ENCODE data around the gene PRKN.
"Not testable (repeated sequence)": the region's sequence is repeated elsewhere in the genome, so short reads cannot be mapped to it uniquely, and the experiment has no call there.

Gene PRKN

DNA sequence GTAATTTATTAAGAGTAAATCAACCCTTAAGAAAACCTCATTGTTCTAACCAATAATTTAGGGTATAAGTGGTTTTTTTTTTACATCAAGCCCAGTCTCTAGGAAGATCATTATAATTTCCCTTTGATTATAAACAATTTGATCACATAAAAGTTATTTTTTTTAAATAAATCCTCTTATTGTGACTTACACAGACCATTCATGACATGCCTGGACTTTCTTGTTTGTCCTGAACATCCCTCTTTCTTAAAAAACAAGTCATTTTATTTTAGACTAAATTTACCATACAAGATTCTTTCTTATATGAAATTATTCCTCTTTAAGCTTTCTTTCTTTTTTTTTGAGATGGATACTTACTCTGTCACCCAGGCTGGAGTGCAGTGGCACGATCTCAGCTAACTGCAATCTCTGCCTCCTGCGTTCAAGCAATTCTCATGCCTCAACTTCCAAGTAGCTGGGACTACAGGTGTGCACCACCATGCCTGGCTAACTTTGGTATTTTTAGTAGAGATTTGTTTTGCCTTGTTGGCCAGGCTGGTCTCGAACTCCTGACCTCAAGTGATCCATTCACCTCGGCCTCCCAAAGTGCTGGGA, 1400.1 kb downstream of the PRKN start:
- no peak for DNase-seq (ENCODE audit: low spot score)
- in situ Hi-C loops (cut with MboI; ENCODE audit: low pct_unique_long_range_greater_than_20kb, low sequenced_read_pairs, unreplicated experiment): no loop called here
- TF ChIP-seq, protein P1, sequence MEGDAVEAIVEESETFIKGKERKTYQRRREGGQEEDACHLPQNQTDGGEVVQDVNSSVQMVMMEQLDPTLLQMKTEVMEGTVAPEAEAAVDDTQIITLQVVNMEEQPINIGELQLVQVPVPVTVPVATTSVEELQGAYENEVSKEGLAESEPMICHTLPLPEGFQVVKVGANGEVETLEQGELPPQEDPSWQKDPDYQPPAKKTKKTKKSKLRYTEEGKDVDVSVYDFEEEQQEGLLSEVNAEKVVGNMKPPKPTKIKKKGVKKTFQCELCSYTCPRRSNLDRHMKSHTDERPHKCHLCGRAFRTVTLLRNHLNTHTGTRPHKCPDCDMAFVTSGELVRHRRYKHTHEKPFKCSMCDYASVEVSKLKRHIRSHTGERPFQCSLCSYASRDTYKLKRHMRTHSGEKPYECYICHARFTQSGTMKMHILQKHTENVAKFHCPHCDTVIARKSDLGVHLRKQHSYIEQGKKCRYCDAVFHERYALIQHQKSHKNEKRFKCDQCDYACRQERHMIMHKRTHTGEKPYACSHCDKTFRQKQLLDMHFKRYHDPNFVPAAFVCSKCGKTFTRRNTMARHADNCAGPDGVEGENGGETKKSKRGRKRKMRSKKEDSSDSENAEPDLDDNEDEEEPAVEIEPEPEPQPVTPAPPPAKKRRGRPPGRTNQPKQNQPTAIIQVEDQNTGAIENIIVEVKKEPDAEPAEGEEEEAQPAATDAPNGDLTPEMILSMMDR (IDR thresholded peaks at IDR 0.05; ENCODE audit: extremely low read depth, insufficient read depth, missing control alignments): no peak

DNA sequence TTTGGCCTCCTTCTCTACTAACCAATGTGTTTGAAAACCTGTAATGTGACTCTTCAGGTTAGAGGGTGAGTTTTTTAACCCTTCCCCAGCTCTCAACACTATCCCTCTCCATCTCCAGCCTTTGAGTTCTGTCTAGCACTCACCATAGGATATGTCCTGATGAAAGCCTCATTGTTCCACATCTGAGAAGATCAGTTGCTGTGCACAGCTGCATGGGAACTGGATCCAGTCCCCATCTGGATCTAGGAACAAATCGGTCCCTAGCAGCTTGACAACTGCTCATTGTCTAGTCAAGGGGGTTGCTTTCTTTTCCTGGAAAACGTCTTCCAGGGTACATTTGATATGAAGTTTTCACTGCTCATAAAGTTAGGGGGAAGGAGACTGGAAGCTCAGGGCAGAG, 1408.3 kb downstream of the PRKN start:
- TF ChIP-seq, protein P1 (IDR thresholded peaks at IDR 0.05; ENCODE audit: extremely low read depth, insufficient read depth, missing control alignments): no peak
- in situ Hi-C loops (cut with MboI; ENCODE audit: low pct_unique_long_range_greater_than_20kb, low sequenced_read_pairs, unreplicated experiment): no loop called here
- DNase-seq (ENCODE audit: low spot score): no peak

DNA sequence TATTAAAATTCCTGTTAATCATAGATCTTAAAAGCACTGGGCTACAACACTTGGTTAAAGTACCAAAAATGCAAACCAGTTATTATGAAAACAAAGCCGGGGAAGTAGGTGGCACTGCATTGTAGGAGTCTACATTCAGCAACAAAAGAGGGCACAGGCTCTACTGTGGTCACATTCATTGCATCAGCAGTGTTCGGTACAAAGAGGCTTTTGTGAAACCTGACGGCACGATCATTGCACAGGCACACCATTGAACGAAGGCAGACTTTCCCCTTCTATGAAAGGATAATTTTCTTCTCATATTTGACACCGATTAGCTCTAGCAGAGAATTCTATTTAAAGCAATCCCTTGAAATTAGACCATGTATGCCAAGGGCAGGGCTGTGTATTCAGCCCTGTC, 1409.1 kb downstream of the PRKN start:
- TF ChIP-seq, protein P1 (IDR thresholded peaks at IDR 0.05; ENCODE audit: extremely low read depth, insufficient read depth, missing control alignments): no peak
- DNase-seq (ENCODE audit: low spot score): no peak

DNA sequence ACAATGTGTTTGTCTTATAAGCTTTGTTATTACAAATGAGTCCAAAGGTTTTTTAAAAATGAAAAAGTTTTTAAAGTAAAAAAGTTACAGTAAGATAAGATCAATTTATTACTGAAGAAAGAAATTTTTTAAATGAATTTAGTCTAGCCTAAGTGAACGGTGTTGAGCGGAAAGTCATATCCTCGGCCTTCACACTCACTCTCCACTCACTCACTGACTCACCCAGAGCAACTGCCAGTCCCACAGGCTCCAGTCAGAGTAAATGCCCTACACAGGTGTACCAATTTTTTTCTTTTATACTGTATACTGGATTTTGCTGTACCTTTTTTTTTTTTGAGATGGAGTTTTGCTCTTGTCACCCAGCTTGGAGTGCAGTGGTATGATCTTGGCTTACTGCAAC, 1411.0 kb downstream of the PRKN start:
- in situ Hi-C loops (cut with MboI; ENCODE audit: low pct_unique_long_range_greater_than_20kb, low sequenced_read_pairs, unreplicated experiment): no loop called here
- TF ChIP-seq, protein P1 (IDR thresholded peaks at IDR 0.05; ENCODE audit: extremely low read depth, insufficient read depth, missing control alignments): no peak
- DNase-seq (ENCODE audit: low spot score): no peak

More for the DNA sequence above, 1409.1 kb downstream of the PRKN start:
- in situ Hi-C loops (cut with MboI; ENCODE audit: low pct_unique_long_range_greater_than_20kb, low sequenced_read_pairs, unreplicated experiment): no loop called here

DNA sequence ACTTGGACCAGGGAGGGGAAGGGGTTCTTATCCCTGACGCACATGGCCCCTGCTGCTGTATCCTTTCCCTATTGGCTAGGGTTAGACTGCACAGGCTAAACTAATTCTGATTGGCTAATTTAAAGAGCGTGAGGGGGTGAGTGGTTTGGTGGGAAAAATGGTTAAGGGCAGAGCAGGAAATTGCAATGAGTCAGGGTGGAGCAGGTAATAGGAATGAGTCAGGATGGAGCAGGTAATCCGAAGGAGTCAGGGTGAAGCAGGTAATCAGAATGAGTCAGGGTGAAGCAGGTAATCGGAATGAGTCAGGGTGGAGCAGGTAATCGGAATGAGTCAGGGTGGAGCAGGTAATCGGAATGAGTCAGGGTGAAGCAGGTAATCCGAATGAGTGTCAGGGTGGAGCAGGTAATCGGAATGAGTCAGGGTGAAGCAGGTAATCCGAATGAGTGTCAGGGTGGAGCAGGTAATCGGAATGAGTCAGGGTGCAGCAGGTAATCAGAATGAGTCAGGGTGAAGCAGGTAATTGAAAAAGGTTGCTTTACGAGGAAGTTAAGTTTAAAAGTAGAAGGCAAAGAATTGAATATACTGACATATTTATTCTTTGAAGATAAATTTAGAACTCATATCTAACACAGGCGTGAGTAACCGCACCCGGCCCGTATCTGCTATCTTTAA, 1412.2 kb downstream of the PRKN start:
- DNase-seq (ENCODE audit: low spot score); in situ Hi-C loops (cut with MboI; ENCODE audit: low pct_unique_long_range_greater_than_20kb, low sequenced_read_pairs, unreplicated experiment): not testable (repeated sequence)

DNA sequence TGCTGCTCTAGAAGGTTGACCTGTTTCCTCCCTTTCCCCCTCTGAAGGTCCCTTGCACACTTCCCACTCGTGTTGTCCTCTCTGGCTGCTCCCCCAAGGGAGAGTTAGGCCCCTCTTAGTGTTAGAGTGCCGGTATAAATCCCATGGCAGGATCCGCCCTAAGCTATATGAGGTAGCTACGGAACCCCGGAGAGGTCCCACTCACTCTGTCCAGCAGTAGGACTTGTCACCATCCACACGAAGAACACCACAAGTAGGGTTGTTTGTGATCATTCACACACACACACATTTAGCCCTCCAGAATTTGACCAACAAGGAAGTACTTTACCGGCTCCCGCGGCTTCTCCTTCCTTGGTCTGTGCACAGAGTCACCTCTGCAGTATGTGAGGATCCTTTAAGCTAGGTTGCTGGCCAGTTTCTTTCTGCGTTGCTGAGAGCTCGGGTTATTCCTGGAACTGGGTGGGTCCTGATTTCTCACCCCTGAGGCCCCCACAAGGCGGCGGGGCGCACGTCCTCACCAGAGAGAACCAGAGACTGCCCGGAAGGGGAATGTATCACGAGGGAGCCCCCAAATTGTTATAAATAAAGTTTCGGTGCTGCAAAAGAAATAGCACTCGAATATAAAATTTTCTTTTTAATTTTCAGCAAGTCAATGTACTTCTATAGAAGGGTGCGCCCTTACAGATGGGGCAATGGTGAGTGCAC, 1412.9 kb downstream of the PRKN start:
- in situ Hi-C loops (cut with MboI; ENCODE audit: low pct_unique_long_range_greater_than_20kb, low sequenced_read_pairs, unreplicated experiment); DNase-seq (ENCODE audit: low spot score): not testable (repeated sequence)

DNA sequence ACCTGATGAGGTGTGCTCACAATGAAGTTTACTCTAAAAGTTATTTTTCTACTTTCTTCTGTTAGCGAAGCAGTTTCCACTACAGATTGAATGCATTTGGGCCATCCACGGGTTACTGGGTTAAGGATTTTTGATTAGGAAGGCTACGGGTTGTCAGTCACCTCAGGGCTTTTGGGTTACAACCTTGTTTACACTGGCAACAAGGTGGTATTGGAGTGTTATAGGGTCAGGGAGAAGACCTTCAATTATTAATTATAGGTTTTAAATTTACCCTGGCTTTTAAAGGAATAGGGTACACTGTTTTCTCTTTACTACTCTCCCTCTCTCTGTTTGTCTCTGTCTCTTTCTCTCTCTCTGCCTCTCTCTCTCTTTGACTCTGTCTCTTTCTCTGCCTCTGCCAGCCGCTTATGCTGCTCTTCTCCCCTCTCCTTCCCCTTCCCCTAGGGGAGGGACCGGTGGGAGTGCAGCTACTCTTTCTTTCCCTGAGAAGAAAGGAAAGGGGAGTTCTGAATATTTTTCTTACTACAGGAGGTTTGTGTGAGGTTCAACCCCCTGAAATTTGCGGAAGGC, 1413.5 kb downstream of the PRKN start:
- DNase-seq (ENCODE audit: low spot score): no peak
- TF ChIP-seq, protein P1 (IDR thresholded peaks at IDR 0.05; ENCODE audit: extremely low read depth, insufficient read depth, missing control alignments): no peak
- in situ Hi-C loops (cut with MboI; ENCODE audit: low pct_unique_long_range_greater_than_20kb, low sequenced_read_pairs, unreplicated experiment): no loop called here

DNA sequence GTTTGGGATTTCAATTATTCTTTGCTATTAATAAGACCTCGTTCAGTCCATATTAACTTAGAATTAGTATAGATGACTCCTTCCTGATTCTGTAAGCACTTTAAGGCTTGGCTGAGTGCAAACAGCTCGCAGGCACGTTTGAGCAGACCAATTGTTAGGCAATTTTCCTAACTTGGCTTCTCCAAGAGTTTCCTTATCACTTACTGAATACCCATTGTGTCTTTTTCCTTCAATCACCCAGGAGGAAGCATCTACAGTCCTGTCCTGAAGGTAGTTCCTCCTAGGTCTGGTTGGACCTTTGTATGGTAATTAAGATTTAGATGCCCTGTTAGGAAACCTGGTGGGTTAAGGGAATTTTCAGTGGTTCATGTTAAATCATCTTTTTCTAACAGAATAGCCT, 1414.1 kb downstream of the PRKN start:
- DNase-seq (ENCODE audit: low spot score); in situ Hi-C loops (cut with MboI; ENCODE audit: low pct_unique_long_range_greater_than_20kb, low sequenced_read_pairs, unreplicated experiment): not testable (repeated sequence)

DNA sequence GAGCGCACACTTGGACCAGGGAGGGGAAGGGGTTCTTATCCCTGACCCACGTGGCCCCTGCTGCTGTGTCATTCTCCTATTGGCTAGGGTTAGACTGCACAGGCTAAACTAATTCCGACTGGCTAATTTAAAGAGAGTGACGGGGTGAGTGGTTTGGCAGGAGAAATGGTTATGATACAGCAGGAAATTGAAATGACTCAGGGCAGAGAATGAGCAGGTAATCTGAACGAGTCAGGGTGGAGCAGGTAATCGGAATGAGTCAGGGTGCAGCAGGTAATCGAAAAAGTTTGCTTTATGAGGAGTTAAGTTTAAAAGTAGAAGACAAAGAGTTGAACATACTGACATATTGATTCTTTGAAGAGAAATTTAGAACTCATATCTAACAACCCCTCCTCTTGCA, 1417.8 kb downstream of the PRKN start:
- DNase-seq (ENCODE audit: low spot score); in situ Hi-C loops (cut with MboI; ENCODE audit: low pct_unique_long_range_greater_than_20kb, low sequenced_read_pairs, unreplicated experiment): not testable (repeated sequence)
